Mesodermal cell (in vitro differentiated cells): ENCODE data around the gene ZFP69.

ENCODE experiments used
- H3K27ac ChIP-seq: 2 replicates; pipeline ENCODE4 v1.7.0; 2013; ENCODE audit warnings: mild to moderate bottlenecking, low read depth, low read length, moderate library complexity; ENCODE audit not compliant: severe bottlenecking
- H3K36me3 ChIP-seq: 2 replicates; pipeline ENCODE4 v1.7.1; 2013; ENCODE audit warnings: mild to moderate bottlenecking, low read length, moderate library complexity; ENCODE audit not compliant: control insufficient read depth, insufficient read depth
- H3K4me1 ChIP-seq: one replicate; pipeline ENCODE4 v1.7.1; 2013; ENCODE audit warnings: mild to moderate bottlenecking, low read length; ENCODE audit not compliant: insufficient read depth, control insufficient read depth, poor library complexity, severe bottlenecking
- H3K4me3 ChIP-seq: 2 replicates; pipeline ENCODE4 v1.7.0; 2013; ENCODE audit warnings: low read length, control low read depth, mild to moderate bottlenecking; ENCODE audit not compliant: insufficient read depth, poor library complexity, severe bottlenecking; ENCODE audit errors: extremely low read depth
- H3K9me3 ChIP-seq: 2 replicates; pipeline ENCODE4 v1.7.1; 2013; ENCODE audit warnings: mild to moderate bottlenecking, low read length, moderate library complexity; ENCODE audit not compliant: control insufficient read depth
- WGBS, 2 experiments: methylation state at CpG; one replicate each; pipeline ENCODE4 v1.1.5; 2013; ENCODE audit warnings: missing lambda C conversion rate in 2 of 2; ENCODE audit not compliant: insufficient coverage in 2 of 2; 5-methylcytosine and 5-hydroxymethylcytosine counted together

The ZFP69 gene

GRCh38 chr1:40508375-40509341, 31.6 kb downstream of the ZFP69 start, which contains the start of gene EXO5:
TSS of gene EXO5 (plus strand) at chr1:40508767. CDS start at chr1:40514545, 5,778 bp downstream.
- Histone ChIP-seq H3K27ac (no peak within 1 kb of the TSS), H3K4me1 (peaks cover 3% of the 10 kb centered on the region), H3K9me3 (peaks cover 29% of the 10 kb centered on the region), H3K36me3 (peaks cover 13% of the 10 kb centered on the region), H3K4me3 (peak within 1 kb of the TSS; percentile 68)
- WGBS, 2 experiments = 4% methylated on average over 56 to 61 of the region's 76 CpGs

GRCh38 chr1:40519517-40519916, 42.4 kb downstream of the ZFP69 start:
- Histone ChIP-seq H3K9me3 (peaks cover 38% of the 10 kb centered on the region), H3K27ac (no peak overlapping the region), H3K36me3 (peaks cover 28% of the 10 kb centered on the region), H3K4me3 (no peak overlapping the region), H3K4me1 (no peaks in the 10 kb centered on the region)
- WGBS, 2 experiments = 80 to 100% methylated on average over 1 of the region's 2 CpGs

GRCh38 chr1:40530735-40531380, 53.8 kb downstream of the ZFP69 start:
- Histone ChIP-seq H3K4me3 (peak overlapping the region; percentile 69), H3K9me3 (no peaks in the 10 kb centered on the region), H3K27ac (peak overlapping the region; percentile 76), H3K36me3 (peaks cover 7% of the 10 kb centered on the region), H3K4me1 (no peaks in the 10 kb centered on the region)
- WGBS, 2 experiments = 79 to 86% methylated on average over 3 to 5 of the region's 5 CpGs

- Histone ChIP-seq H3K9me3 (no peaks in the 10 kb centered on the region), H3K27ac (peak within 1 kb of the TSS; percentile 76), H3K4me3 (peak within 1 kb of the TSS; percentile 69), H3K4me1 (no peaks in the 10 kb centered on the region), H3K36me3 (peaks cover 7% of the 10 kb centered on the region)
- 0 to 2% methylated on average over 25 to 35 of the region's 35 CpGs for WGBS, 2 experiments
Measured at GRCh38 chr1:40531381-40532061, 54.4 kb downstream of the ZFP69 start, which contains the start of gene ZNF684. TSS of gene ZNF684 (plus strand) at chr1:40531637. CDS start at chr1:40533167, 1,530 bp downstream.

GRCh38 chr1:40532062-40532389, 54.9 kb downstream of the ZFP69 start:
- Histone ChIP-seq H3K9me3 (no peaks in the 10 kb centered on the region), H3K27ac (peak overlapping the region; percentile 76), H3K36me3 (peaks cover 7% of the 10 kb centered on the region), H3K4me1 (no peaks in the 10 kb centered on the region), H3K4me3 (peak overlapping the region; percentile 69)
- 10 to 40% methylated on average over 1 to 2 of the region's 3 CpGs for WGBS, 2 experiments

GRCh38 chr1:40532844-40533424, 55.8 kb downstream of the ZFP69 start:
- Histone ChIP-seq H3K4me1 (no peaks in the 10 kb centered on the region), H3K27ac (no peak overlapping the region), H3K9me3 (no peaks in the 10 kb centered on the region), H3K36me3 (peaks cover 7% of the 10 kb centered on the region), H3K4me3 (no peak overlapping the region)

- Histone ChIP-seq H3K4me1 (no peaks in the 10 kb centered on the region), H3K9me3 (no peaks in the 10 kb centered on the region), H3K4me3 (no peak overlapping the region), H3K27ac (no peak overlapping the region), H3K36me3 (peaks cover 7% of the 10 kb centered on the region)
Measured at GRCh38 chr1:40534589-40534988, 57.5 kb downstream of the ZFP69 start.

GRCh38 chr1:40535732-40536131, 58.6 kb downstream of the ZFP69 start:
- no CpG with 5 or more reads among the region's 2 CpGs for WGBS, 2 experiments
- Histone ChIP-seq H3K4me1 (no peaks in the 10 kb centered on the region), H3K27ac (no peak overlapping the region), H3K4me3 (no peak overlapping the region), H3K9me3 (no peaks in the 10 kb centered on the region), H3K36me3 (peaks cover 7% of the 10 kb centered on the region)

GRCh38 chr1:40539338-40539737, 62.2 kb downstream of the ZFP69 start:
- Histone ChIP-seq H3K4me3 (no peak overlapping the region), H3K27ac (no peak overlapping the region), H3K9me3 (no peaks in the 10 kb centered on the region), H3K36me3 (peaks cover 22% of the 10 kb centered on the region), H3K4me1 (no peaks in the 10 kb centered on the region)
- WGBS, 2 experiments = 92 to 94% methylated on average over 2 to 3 of the region's 7 CpGs
